Thymus (tissue), 11 donors: ENCODE measurements around the gene ITPK1. TPM values are rescaled to one million over a fixed set of nuclear protein-coding genes. Genes with fewer than 3 reads are reported as not detected.
A peak's percentile ranks its signal among the peaks of the same experiment; 100 is the strongest.

Source experiments
- DNase-seq, 9 donors: peaks; one replicate each; pipeline ENCODE4 v3.0.0-alpha.2; 2013; ENCODE audit warnings: low spot score in 9 of 9, low read depth in 6 of 9, missing footprints in 1 of 9
- H3K27ac ChIP-seq, 2 donors: one replicate each; pipeline ENCODE4 v1.5.1; 2013; ENCODE audit warnings: control low read depth in 1 of 2, low read depth in 1 of 2, low read length in 1 of 2, mild to moderate bottlenecking in 1 of 2, moderate library complexity in 1 of 2
- H3K27me3 ChIP-seq, 2 donors: one replicate each; pipeline ENCODE4 v1.5.1; 2013; ENCODE audit warnings: low read length in 1 of 2; ENCODE audit not compliant: control insufficient read depth in 2 of 2, insufficient read depth in 1 of 2
- H3K36me3 ChIP-seq, 2 donors: one replicate each; pipeline ENCODE4 v1.5.1; 2013; ENCODE audit warnings: low read length in 1 of 2, mild to moderate bottlenecking in 1 of 2, moderate library complexity in 1 of 2; ENCODE audit not compliant: control insufficient read depth in 2 of 2, insufficient read depth in 2 of 2
- H3K4me1 ChIP-seq, 2 donors: one replicate each; pipeline ENCODE4 v1.5.1; 2013; ENCODE audit warnings: low read length in 2 of 2; ENCODE audit not compliant: control insufficient read depth in 2 of 2, insufficient read depth in 2 of 2
- H3K4me3 ChIP-seq, 2 donors: one replicate each; pipeline ENCODE4 v1.5.1; 2013; ENCODE audit warnings: low read length in 2 of 2, control low read depth in 1 of 2, mild to moderate bottlenecking in 1 of 2
- H3K9me3 ChIP-seq, 2 donors: one replicate each; pipeline ENCODE4 v1.5.1; 2013; ENCODE audit warnings: low read length in 1 of 2, mild to moderate bottlenecking in 1 of 2; ENCODE audit not compliant: control insufficient read depth in 2 of 2, insufficient read depth in 1 of 2
- WGBS: extraction: QIAGEN DNeasy Blood & Tissue Kit; methylation state at CpG from one replicate; pipeline ENCODE4 v1.1.7; 2013; 5-methylcytosine and 5-hydroxymethylcytosine counted together
- polyA plus RNA-seq: library from polyadenylated mRNA; stranded (reverse); fragments of 200-250 nt; gene quantifications from one replicate; pipeline ENCODE4 v1.2.3, GENCODE V29; 2013
- total RNA-seq: library from RNA; stranded (reverse); fragments of 120-200 nt; gene quantifications from one replicate; pipeline ENCODE4 v1.2.4, GENCODE V29; 2013
- donor health status: healthy.

The ITPK1 gene
- total and polyA plus RNA-seq, 2 donors: 9.5 to 20.9 TPM

DNA sequence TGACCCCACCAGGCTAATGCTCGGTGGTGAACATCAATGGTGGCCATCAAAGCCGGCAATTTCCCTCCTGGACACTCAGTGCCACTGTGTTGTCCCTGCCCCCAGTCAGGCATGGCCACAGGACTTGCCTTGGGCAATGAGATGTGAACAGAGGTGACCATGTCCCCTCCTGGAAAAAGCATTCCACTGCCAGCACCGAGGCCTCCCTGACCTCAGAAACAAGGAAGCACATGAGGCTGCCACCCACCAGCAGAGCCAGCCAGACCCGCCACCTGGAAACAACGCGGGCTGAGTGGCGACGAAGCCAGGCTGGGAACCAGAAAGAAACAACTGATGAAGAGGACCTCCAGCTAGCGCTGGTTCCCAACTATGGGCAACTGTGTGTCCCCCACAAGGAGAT, 31.8 kb downstream of the ITPK1 start:
- Histone ChIP-seq H3K27ac (no peak overlapping the region), H3K36me3 (no peaks in the 10 kb centered on the region), H3K27me3 (no peaks in the 10 kb centered on the region), H3K4me1 (peaks cover 0 to 28% of the 10 kb centered on the region in 2 donors), H3K9me3 (no peaks in the 10 kb centered on the region), H3K4me3 (no peak overlapping the region)
- WGBS: 94% methylated on average over 9 of the region's 9 CpGs
- no peak for DNase-seq

GRCh38 chr14:93082576-93083001, 33.1 kb downstream of the ITPK1 start:
- H3K27ac ChIP-seq: no peak overlapping the region
- H3K9me3 ChIP-seq: no peaks in the 10 kb centered on the region
- no peak overlapping the region for H3K4me3 ChIP-seq
- H3K27me3 ChIP-seq: no peaks in the 10 kb centered on the region
- H3K4me1 ChIP-seq: peaks cover 0 to 28% of the 10 kb centered on the region in 2 donors
- H3K36me3 ChIP-seq: no peaks in the 10 kb centered on the region
- no peak for DNase-seq
- WGBS: 96% methylated on average over 12 of the region's 12 CpGs

- peak in 3 of 9 donors; percentile 15 to 54 (median 30) for DNase-seq
- Histone ChIP-seq H3K4me1 (peaks cover 0 to 28% of the 10 kb centered on the region in 2 donors), H3K36me3 (no peaks in the 10 kb centered on the region), H3K4me3 (no peak overlapping the region), H3K27ac (no peak overlapping the region), H3K27me3 (no peaks in the 10 kb centered on the region), H3K9me3 (no peaks in the 10 kb centered on the region)
- WGBS: 78% methylated on average over 14 of the region's 14 CpGs
Measured at GRCh38 chr14:93081876-93082570, 33.7 kb downstream of the ITPK1 start.

GRCh38 chr14:93079865-93080403, 35.8 kb downstream of the ITPK1 start:
- H3K4me3 ChIP-seq: no peak overlapping the region
- DNase-seq: no peak
- peaks cover 0 to 23% of the 10 kb centered on the region in 2 donors for H3K4me1 ChIP-seq
- no peaks in the 10 kb centered on the region for H3K9me3 ChIP-seq
- H3K27me3 ChIP-seq: no peaks in the 10 kb centered on the region
- H3K27ac ChIP-seq: no peak overlapping the region
- 97% methylated on average over 5 of the region's 5 CpGs for WGBS
- H3K36me3 ChIP-seq: no peaks in the 10 kb centered on the region

DNA sequence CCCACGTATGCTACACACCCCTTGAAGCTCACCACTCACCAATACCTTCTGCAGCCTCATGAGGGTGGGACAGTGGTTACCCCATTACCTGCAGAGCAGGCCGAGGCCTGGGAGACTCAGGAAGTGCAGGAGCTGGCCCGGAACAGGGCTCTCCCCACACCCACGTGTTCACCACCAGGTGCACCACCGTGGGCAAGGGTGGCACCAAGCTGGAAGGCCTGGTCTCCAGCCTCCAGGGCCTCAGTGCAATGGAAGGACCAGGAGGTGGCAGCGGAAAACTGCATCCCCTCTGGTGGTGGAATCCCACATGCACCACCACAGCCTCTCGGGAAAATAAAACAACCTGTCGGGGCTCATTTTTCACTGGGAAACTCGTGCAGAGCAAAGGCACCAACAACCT, 36.4 kb downstream of the ITPK1 start:
- Histone ChIP-seq H3K4me3 (no peak overlapping the region), H3K36me3 (no peaks in the 10 kb centered on the region), H3K27me3 (no peaks in the 10 kb centered on the region), H3K4me1 (peaks cover 0 to 30% of the 10 kb centered on the region in 2 donors), H3K27ac (no peak overlapping the region), H3K9me3 (no peaks in the 10 kb centered on the region)
- WGBS: 86% methylated on average over 9 of the region's 9 CpGs
- DNase-seq: no peak

DNA sequence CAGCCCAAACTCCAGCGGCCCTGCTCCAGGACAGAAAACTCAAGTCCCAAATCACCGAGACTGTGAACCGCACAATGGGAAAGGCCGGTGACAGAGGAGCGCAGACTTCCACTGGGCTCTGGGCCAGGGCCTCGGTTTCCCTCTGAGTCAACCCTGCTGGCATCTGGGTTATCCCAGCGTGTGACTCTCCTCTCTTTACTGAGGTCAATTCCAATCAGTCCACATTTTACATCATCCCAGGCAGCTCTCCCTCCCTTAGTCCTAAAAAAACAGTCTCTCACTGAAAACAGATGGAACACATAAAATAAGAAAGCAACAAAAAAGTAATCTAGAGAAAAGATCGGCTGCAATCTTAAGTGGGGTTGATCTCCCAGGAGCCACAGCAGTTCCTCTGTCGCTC, 36.9 kb downstream of the ITPK1 start:
- Histone ChIP-seq H3K4me1 (peaks cover 0 to 34% of the 10 kb centered on the region in 2 donors), H3K36me3 (no peaks in the 10 kb centered on the region), H3K9me3 (no peaks in the 10 kb centered on the region), H3K4me3 (no peak overlapping the region), H3K27ac (no peak overlapping the region), H3K27me3 (no peaks in the 10 kb centered on the region)
- WGBS: 97% methylated on average over 9 of the region's 9 CpGs
- DNase-seq: no peak

DNA sequence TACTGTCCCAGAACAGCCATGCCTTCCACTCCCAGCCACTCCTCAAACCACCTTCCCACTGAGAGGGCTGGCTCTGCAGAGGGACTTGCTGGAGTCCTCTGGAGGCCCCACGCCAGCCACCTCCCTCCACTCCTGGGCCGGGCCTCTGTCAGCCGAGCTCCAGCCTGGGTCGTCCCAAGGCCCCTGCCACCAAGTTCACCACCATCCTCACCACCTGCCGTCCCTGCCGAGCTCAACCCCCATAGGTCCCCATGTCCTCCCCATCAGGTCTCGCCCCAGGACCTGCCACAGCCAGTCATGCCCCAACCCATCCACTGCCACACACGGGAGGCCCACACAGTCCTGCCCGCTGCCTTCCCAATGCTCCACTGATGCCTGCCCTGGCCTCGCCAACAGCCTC, 39.0 kb downstream of the ITPK1 start:
- Histone ChIP-seq H3K27ac (no peak overlapping the region), H3K27me3 (no peaks in the 10 kb centered on the region), H3K4me1 (peaks cover 0 to 28% of the 10 kb centered on the region in 2 donors), H3K4me3 (no peak overlapping the region), H3K9me3 (no peaks in the 10 kb centered on the region), H3K36me3 (no peaks in the 10 kb centered on the region)
- WGBS: 96% methylated on average over 10 of the region's 10 CpGs
- no peak for DNase-seq

DNA sequence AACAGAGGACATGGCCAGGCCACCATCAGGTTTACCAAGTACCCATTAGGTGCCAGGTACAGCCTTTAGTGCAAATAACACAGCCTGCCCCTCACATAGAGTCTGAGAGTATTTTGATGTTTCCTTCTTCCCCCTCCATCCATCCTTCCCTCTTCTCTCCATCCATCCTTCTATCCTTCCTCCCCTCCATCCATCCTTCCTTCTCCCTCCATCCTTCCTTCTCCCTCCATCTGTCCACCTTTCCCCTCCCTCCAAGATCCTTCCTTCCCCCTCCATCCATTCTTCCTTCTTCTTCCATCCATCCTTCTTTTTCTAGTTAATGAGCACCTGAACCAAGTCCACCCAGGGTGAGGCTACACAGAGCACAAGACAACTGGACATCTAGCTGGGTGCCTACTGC, 39.8 kb downstream of the ITPK1 start:
- DNase-seq: no peak
- Histone ChIP-seq H3K36me3 (no peaks in the 10 kb centered on the region), H3K27ac (no peak overlapping the region), H3K9me3 (no peaks in the 10 kb centered on the region), H3K27me3 (no peaks in the 10 kb centered on the region), H3K4me3 (no peak overlapping the region), H3K4me1 (peaks cover 0 to 23% of the 10 kb centered on the region in 2 donors)

DNA sequence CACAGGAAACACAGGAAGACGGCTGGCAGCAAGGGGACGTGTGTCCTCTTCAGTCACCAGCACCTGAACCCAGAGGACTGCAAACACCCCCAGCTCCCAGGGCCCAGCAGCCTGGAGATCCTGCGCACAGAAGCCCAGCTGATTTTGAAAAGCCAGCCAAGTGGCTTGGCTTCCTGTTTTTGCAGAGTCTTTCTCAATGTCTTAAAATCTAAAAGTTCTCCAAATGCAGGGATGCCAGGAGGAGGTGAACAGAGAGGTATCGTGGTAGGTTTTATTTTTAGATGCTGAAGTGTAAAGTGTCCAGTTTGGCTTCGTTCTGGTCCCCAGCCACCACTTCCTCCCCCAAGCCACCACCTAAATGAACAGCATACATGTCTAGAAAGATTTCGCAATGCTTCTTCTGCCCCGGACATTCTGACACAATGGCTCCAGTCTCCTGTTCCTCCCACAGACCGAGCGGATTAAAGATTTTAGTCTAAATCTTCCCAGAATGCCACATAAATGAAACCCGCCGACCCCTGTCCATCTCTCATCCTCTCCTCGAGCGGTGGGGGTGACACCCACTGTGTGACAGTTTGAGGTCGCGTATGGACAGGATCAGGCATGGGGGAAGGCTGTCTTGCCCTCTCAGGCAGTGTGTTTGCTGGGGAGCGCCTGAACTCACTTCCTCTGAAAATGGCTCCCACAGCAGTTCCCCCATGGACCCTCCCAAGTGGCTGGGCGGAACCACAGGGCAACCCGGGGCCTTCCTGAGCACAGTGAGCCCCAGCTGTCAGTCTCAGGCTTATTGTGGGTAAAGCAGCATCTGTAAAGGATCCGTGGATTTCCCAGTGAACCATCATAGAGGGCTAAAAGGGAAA, 41.6 kb downstream of the ITPK1 start:
- Histone ChIP-seq H3K9me3 (no peaks in the 10 kb centered on the region), H3K4me3 (no peak overlapping the region), H3K27me3 (no peaks in the 10 kb centered on the region), H3K36me3 (peaks cover 0 to 6% of the 10 kb centered on the region in 2 donors), H3K27ac (peak overlapping the region in 1 of 2 donors; percentile 57), H3K4me1 (peaks cover 0 to 23% of the 10 kb centered on the region in 2 donors)
- peak in 3 of 9 donors; percentile 12 to 35 (median 14) for DNase-seq
- WGBS: 27% methylated on average over 19 of the region's 19 CpGs
